ENCODE measurements around the gene CAMK1. TPM values are rescaled to one million over a fixed set of nuclear protein-coding genes. Genes with fewer than 3 reads are reported as not detected.

Gene CAMK1
- 9.7 and 11.9 TPM in 2 replicates for total RNA-seq (2022)
- Bru-seq, nascent RNA, result percentile 46 among the genes with signal in this experiment
- percentile 47 among the genes with signal in this experiment for BruChase-seq, experiment 1, labeled RNA remaining after a 2-hour chase
- percentile 48 among the genes with signal in this experiment for BruChase-seq, experiment 2, labeled RNA remaining after a 6-hour chase
- long read RNA-seq, transcript CAMK1-201 (12 exons, 1,488 nt), result major isoform, 17 of 33 reads
- long read RNA-seq, partial matches to known transcripts, result 4 of 33 reads
- long read RNA-seq, other reads (novel, unspliced or antisense), result 12 of 33 reads

- DNase-seq, result peak; percentile 69 to 77
- Mint-ChIP-seq H3K4me1 (ENCODE audit: low read depth, unreplicated experiment) (peaks cover 7% of the 10 kb centered on the region), H3K4me3 (ENCODE audit: unreplicated experiment) (peak within 1 kb of the TSS; percentile 61), H3K27ac (ENCODE audit: unreplicated experiment) (peak within 1 kb of the TSS; percentile 0), H3K36me3 (ENCODE audit: insufficient read depth, unreplicated experiment) (peaks cover 11% of the 10 kb centered on the region), H3K27me3 (ENCODE audit: insufficient read depth, unreplicated experiment) (no peaks in the 10 kb centered on the region), H3K9me3 (ENCODE audit: unreplicated experiment) (no peaks in the 10 kb centered on the region)
- Histone ChIP-seq H3K4me3 (ENCODE audit: low read depth, low read length) (peak within 1 kb of the TSS; percentile 62), H3K36me3 (ENCODE audit: control insufficient read depth, insufficient read depth, low read length) (no peaks in the 10 kb centered on the region; the same call in 1 of the 2 replicates), H3K4me1 (peaks cover 8% of the 10 kb centered on the region), H3K27me3 (replicated peaks; ENCODE audit: control insufficient read depth, insufficient read depth, low read length) (no peaks in the 10 kb centered on the region), H3K9me3 (no peaks in the 10 kb centered on the region)
- ChIA-PET POLR2A (interaction anchor here (0.5 kb wide), 1 partner anchor 210 kb away, joined by 4 read pairs; no protein-coding TSS in a partner anchor), CTCF (no interaction called here)
- no peak for TF ChIP-seq CTCF (IDR thresholded peaks at IDR 0.05; ENCODE audit: insufficient read depth in 1 of 2, low read depth in 1 of 2, low read length in 1 of 2, severe bottlenecking in 1 of 2, unreplicated experiment in 1 of 2)
- BruUV-seq (replicated peaks), result no TSS peak
- intact Hi-C loops (cut with micrococcal nuclease; ENCODE audit: unreplicated experiment), result loop anchor here (2.0 kb wide), 1 partner anchor 21 kb away; the partner anchor contains the start of gene OGG1
Observed at GRCh38 chr3:9769426-9770275, at the start of gene CAMK1. TSS of gene CAMK1 (minus strand) at chr3:9769947. CDS start at chr3:9767749, 2,198 bp downstream.

- no peak for DNase-seq
- H3K4me1 Mint-ChIP-seq (ENCODE audit: low read depth, unreplicated experiment), result no peaks in the 10 kb centered on the region
- H3K4me3 ChIP-seq (ENCODE audit: low read depth, low read length), result no peak overlapping the region
- no peaks in the 10 kb centered on the region for H3K36me3 ChIP-seq (ENCODE audit: control insufficient read depth, insufficient read depth, low read length)
- H3K36me3 Mint-ChIP-seq (ENCODE audit: insufficient read depth, unreplicated experiment), result no peaks in the 10 kb centered on the region
- no peak overlapping the region for H3K4me3 Mint-ChIP-seq (ENCODE audit: unreplicated experiment)
- no peak overlapping the region for H3K27ac Mint-ChIP-seq (ENCODE audit: unreplicated experiment)
- ChIA-PET CTCF (no interaction called here), POLR2A (no interaction called here)
- no peaks in the 10 kb centered on the region for H3K27me3 Mint-ChIP-seq (ENCODE audit: insufficient read depth, unreplicated experiment)
- H3K4me1 ChIP-seq, result no peaks in the 10 kb centered on the region
- intact Hi-C loops (cut with micrococcal nuclease; ENCODE audit: unreplicated experiment), result no loop called here
- no peaks in the 10 kb centered on the region for H3K9me3 ChIP-seq
- no peaks in the 10 kb centered on the region for H3K27me3 ChIP-seq (replicated peaks; ENCODE audit: control insufficient read depth, insufficient read depth, low read length)
- no TSS peak for BruUV-seq (replicated peaks)
- H3K9me3 Mint-ChIP-seq (ENCODE audit: unreplicated experiment), result no peaks in the 10 kb centered on the region
- no peak for TF ChIP-seq CTCF (IDR thresholded peaks at IDR 0.05; ENCODE audit: insufficient read depth in 1 of 2, low read depth in 1 of 2, low read length in 1 of 2, severe bottlenecking in 1 of 2, unreplicated experiment in 1 of 2)
Observed at GRCh38 chr3:9818666-9819335, 49.1 kb upstream of the CAMK1 start.

DNA sequence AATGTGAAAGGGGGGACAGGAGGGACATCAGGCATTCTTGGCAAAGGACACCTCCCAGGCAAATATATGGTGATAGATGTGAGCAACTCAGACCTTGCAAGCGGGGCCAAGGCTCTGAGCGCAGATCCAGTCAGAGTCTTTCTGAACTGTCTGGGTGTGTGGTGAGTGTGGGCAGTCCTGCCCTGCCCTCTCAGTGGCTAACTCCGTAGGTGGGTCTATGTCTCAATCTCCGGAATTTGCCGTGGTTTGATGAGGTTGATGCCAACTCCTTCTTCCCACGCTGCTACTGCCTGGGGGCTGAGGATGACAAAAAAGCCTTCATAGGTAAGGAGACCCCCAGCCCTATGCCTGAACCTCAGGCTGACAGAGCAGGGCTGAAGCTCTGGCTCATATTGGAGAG, 47.7 kb upstream of the CAMK1 start:
- BruUV-seq (replicated peaks), result no TSS peak
- POLR2A ChIA-PET, result no interaction called here
- no peaks in the 10 kb centered on the region for H3K27me3 Mint-ChIP-seq (ENCODE audit: insufficient read depth, unreplicated experiment)
- no peaks in the 10 kb centered on the region for H3K4me1 ChIP-seq
- CTCF ChIA-PET, result no interaction called here
- no peak overlapping the region for H3K4me3 Mint-ChIP-seq (ENCODE audit: unreplicated experiment)
- DNase-seq, result no peak
- H3K36me3 ChIP-seq (ENCODE audit: control insufficient read depth, insufficient read depth, low read length), result no peaks in the 10 kb centered on the region
- H3K4me3 ChIP-seq (ENCODE audit: low read depth, low read length), result no peak overlapping the region
- intact Hi-C loops (cut with micrococcal nuclease; ENCODE audit: unreplicated experiment), result no loop called here
- H3K36me3 Mint-ChIP-seq (ENCODE audit: insufficient read depth, unreplicated experiment), result no peaks in the 10 kb centered on the region
- no peaks in the 10 kb centered on the region for H3K4me1 Mint-ChIP-seq (ENCODE audit: low read depth, unreplicated experiment)
- no peak for TF ChIP-seq CTCF (IDR thresholded peaks at IDR 0.05; ENCODE audit: insufficient read depth in 1 of 2, low read depth in 1 of 2, low read length in 1 of 2, severe bottlenecking in 1 of 2, unreplicated experiment in 1 of 2)
- H3K9me3 Mint-ChIP-seq (ENCODE audit: unreplicated experiment), result no peaks in the 10 kb centered on the region
- no peak overlapping the region for H3K27ac Mint-ChIP-seq (ENCODE audit: unreplicated experiment)
- H3K9me3 ChIP-seq, result no peaks in the 10 kb centered on the region
- H3K27me3 ChIP-seq (replicated peaks; ENCODE audit: control insufficient read depth, insufficient read depth, low read length), result no peaks in the 10 kb centered on the region

Measured in Caco-2 (cell line).